Left forelimb (tissue), 1 donor: ENCODE data around the gene AACS.

Experiments
- DNase-seq: peaks from one replicate; pipeline ENCODE4 v3.0.0-alpha.2; 2018; ENCODE audit warnings: low spot score

AACS gene

GRCh38 chr12:125152463-125152862, 87.2 kb downstream of the AACS start:
- no peak for DNase-seq

GRCh38 chr12:125155366-125155765, 90.1 kb downstream of the AACS start:
- DNase-seq = no peak

GRCh38 chr12:125157177-125157576, 91.9 kb downstream of the AACS start:
- no peak for DNase-seq

GRCh38 chr12:125159702-125160101, 94.5 kb downstream of the AACS start:
- no peak for DNase-seq

- DNase-seq = no peak
Measured at GRCh38 chr12:125160281-125160955, 95.2 kb downstream of the AACS start.

GRCh38 chr12:125161712-125162022, 96.4 kb downstream of the AACS start:
- no peak for DNase-seq

- no peak for DNase-seq
Measured at GRCh38 chr12:125162489-125163028, 97.3 kb downstream of the AACS start.

GRCh38 chr12:125163148-125163547, 97.9 kb downstream of the AACS start:
- no peak for DNase-seq

- DNase-seq = no peak
Measured at GRCh38 chr12:125164541-125164940, 99.3 kb downstream of the AACS start.

GRCh38 chr12:125166041-125166440, 100.8 kb downstream of the AACS start:
- no peak for DNase-seq

- DNase-seq = no peak
Measured at GRCh38 chr12:125167658-125168057, 102.4 kb downstream of the AACS start.

GRCh38 chr12:125169451-125169850, 104.2 kb downstream of the AACS start:
- no peak for DNase-seq

GRCh38 chr12:125169870-125170269, 104.6 kb downstream of the AACS start:
- no peak for DNase-seq

- no peak for DNase-seq
Measured at GRCh38 chr12:125171267-125171666, 106.0 kb downstream of the AACS start.

- no peak for DNase-seq
Measured at GRCh38 chr12:125172231-125172850, 107.1 kb downstream of the AACS start.

- DNase-seq = no peak
Measured at GRCh38 chr12:125175576-125175975, 110.3 kb downstream of the AACS start.

GRCh38 chr12:125178222-125178621, 113.0 kb downstream of the AACS start:
- DNase-seq = no peak

GRCh38 chr12:125180144-125180543, 114.9 kb downstream of the AACS start:
- no peak for DNase-seq

GRCh38 chr12:125181107-125181506, 115.9 kb downstream of the AACS start:
- no peak for DNase-seq

- peak; percentile 85 for DNase-seq
Measured at GRCh38 chr12:125183187-125184067, 118.2 kb downstream of the AACS start.

GRCh38 chr12:125184213-125184967, 119.2 kb downstream of the AACS start:
- DNase-seq = no peak

- DNase-seq = no peak
Measured at GRCh38 chr12:125185311-125185739, 120.1 kb downstream of the AACS start.
